Stimulated activated CD4-positive, alpha-beta T cell treated with anti-CD3 and anti-CD28 coated beads, Interleukin-4, amount 100 ng/mL, for 48 hours (primary cell): ENCODE results near the gene ASPSCR1.
"Not testable (repeated sequence)": the region's sequence is repeated elsewhere in the genome, so short reads cannot be mapped to it uniquely, and the experiment has no call there.

ENCODE experiments used
- DNase-seq, 2 donors: peaks; one replicate each; pipeline ENCODE4 v3.0.0-alpha.2; 2020; ENCODE audit warnings: low read depth in 2 of 2

ASPSCR1 gene

DNA sequence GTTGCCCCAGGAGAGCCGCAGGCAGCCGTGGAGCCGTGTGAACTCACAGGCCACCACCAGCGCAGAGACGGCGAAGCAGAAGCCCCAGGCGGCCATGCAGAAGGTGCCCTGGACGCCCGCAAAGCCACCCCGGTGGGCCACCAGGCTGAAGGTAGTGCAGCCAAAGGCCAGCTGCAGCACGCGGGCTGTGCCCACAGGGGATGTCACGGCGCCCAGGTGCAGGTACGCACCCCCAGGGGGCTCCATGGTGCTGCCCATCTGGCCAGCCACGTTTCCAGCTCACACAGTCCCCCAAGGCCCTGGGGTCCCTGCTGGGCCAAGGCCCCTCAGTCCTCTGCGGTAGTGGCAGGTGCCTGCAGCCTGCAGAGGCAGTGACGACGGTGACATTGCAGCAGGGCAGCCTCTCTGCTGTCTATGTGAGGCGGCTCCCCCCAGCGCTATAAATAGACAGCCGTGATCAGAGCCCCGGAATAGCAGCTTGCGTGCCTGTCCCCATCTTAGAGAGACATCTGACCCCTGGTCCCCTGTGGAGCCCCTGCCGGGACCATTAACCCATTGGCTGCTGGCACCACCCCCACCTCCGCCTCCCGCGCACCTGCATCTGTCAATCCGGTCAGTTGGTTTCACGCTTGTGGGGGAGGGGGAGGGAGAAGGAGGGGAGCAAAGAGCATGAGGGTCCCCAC lies 35.8 kb upstream of the ASPSCR1 start:
- DNase-seq: no peak

DNA sequence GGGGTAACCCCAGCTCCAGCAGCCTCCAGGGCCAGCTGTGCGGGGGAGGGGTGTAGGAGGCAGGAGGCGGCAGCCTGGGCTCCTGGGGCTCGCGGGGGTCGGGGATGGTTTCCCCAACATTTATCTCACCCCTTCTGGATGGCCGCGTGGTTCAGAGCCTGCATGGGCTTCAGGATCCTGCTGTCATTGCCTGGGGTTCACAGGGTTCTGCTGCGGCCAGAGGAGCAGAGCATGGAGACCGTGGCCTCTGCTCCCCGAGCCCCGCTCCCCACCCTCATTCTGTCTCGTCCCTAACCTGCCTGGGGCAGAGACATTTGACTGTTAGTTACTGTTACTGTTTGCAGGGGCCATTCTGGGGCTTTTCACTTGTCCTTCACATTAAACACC lies 35.3 kb upstream of the ASPSCR1 start:
- no peak for DNase-seq

DNA sequence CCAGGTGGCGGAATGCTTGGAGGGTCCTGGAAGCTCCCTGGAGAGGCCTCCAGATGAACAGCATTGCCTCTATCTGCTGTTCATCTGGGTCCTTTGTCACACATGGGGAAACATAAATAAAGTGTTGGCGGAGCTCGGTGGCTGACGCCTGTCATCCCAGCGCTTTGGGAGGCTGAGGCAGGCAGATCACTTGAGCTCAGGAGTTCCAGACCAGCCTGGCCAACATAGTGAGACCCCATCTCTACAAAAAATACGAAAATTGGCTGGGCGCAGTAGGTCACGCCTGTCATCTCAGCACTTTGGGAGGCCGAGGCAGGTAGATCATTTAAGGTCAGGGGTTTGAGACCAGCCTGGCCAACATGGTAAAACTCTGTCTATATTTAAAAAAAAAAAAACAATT lies 32.6 kb upstream of the ASPSCR1 start:
- no peak for DNase-seq

DNA sequence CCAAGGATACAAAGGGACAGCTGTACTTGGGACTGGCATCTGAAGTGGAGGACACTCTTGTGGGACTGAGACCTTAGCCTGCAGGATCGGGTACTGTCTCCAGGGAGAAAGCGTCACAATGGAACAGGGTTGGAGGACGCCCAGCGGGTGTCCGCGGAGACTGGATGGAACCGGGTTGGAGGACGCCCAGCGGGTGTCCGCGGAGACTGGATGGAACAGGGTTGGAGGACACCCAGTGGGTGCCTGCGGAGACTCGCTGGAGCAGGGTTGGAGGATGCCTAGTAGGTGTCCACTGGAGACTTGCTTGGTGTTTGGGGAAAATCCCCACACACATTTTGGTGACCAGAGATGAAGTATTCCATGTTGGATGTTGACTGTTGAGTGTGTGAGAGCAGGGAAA lies 30.2 kb upstream of the ASPSCR1 start, which contains the start of gene MYADML2:
MYADML2 (minus strand) TSS at position 45 of the 400 bp plus-strand sequence. CDS start 5,492 bp downstream, outside the sequence.
- no peak for DNase-seq

DNA sequence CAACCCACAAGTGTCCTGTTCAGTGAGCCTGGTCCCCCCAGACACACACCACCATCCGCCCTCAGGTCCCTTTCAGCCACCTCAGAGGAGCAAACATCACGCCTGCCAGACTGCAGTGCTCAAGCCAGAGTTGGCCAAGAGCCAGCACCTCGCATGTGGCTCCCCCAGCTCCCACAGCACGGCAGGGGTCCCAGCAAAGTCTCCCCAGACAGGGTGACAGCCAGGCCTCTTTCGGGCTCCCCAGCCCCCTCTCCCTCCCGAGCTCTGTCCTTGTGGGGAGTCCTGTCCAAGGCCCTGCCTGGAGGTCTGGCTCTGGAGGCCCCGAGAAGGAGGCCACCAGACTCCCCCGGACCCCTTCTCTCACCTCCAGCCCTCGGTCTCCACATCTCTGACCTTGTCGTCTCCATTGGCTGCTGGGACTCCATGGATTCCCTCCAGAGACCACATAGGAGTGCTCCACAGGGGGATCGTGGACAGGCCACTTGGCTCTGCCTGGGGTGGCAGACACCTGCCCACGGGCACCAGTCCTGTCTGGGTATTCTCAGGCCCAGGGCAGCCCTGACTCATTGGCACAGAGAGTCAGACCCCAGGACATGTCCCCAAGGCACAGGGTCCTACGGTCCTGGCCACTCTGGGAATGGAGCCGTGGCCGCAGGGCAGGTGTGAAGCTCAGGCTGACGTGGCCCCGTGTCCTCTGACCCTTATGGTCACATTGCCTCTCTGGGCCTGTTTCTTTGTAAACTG lies 28.6 kb upstream of the ASPSCR1 start:
- no peak for DNase-seq

DNA sequence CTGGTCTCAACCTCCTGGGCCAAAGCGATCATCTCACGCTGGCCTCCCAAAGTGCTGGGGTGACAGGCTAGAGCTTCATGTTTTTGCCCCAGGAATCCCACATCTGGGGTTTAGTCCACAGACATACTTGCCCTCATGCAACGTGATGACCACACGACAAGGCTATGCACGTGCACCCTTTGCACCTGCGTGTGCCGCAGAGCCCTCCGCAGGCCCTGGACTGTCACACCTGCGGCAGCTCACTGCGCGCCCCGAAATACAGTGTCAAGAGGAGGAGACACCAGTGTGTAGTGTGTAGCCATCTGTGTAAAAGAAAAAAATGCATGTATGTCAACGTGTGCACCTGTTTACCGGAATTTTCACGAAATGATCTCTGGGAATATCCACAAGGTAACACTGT lies 26.9 kb upstream of the ASPSCR1 start:
- no peak for DNase-seq

DNA sequence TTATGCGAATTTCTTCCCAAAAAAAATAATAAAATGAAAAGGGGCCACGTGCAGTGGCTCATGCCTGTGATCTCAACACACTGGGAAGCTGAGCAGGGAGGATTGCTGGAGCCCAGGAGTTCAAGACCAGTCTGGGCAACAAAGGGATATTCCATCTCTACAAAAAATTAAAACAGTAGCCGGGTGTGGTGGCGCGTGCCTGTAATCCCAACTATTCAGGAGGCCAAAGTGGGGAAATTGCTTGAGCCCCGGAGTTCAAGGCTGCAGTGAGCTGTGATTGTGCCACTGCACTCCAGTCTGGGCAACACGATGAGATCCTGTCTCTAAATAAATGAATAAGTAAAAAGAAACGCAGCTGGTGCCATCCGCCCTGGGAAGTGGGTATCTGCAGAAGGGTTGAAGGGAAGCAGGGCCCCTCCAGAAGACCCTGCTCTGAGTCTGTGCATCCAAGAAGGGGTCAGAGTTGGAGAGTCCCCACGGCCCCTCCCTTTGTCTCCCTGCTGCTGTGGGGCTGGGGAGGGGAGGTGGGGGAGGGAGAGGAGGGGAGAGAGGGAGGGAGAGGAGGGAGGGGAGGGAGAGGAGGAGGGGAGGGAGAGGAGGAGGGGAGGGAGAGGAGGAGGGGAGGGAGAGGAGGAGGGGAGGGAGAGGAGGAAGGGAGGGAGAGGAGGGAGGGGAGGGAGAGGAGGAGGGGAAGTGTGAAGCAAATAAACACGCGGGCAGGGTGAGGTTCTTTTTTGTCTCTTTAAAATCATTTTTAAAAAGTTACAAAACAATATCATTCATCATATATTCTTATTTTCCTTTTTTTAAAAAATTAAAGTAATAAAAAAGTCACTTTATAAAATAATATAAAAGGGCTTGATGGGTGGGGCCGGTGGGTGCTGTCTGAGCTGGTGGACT lies 25.4 kb upstream of the ASPSCR1 start:
- no peak for DNase-seq

DNA sequence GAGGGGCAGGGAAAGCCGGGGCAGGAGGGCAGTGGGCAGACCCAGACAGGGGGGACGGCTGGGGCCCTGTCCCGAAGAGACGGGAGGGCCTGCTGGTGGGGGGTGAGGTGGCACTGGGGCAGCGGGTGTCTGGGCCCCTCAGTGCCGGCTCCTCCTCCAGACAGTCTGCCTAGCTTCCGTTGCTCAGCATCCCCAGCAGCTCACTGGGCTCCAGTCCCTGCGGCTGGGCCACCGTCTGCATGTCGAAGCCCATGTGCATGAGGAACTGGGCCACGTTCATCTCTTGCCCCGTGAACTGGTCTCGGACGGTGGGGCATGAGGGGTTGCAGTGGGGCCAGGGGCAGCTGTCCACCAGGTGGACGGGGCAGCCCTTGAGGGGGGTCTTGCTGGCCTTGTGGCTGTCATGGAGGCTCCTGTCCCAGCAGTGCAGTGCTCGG lies 24.6 kb upstream of the ASPSCR1 start:
- DNase-seq: no peak

DNA sequence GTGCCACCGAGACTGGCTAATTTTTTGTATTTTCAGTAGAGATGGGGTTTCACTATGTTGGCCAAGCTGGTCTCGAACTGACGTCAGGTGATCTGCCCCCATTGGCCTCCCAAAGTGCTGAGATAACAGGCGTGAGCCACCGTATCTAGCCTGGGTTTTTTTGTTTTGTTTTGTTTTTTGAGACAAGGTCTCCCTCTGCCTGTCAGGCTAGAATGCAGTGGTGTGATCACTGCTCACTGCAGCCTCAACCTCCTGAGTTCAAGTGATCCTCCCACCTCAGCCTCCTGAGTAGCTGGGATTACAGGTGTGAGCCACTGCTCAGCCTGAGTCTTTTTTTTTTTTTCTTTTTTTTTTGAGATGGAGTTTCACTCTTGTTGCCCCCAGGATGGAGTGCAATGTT lies 24.0 kb upstream of the ASPSCR1 start:
- not testable (repeated sequence) for DNase-seq

DNA sequence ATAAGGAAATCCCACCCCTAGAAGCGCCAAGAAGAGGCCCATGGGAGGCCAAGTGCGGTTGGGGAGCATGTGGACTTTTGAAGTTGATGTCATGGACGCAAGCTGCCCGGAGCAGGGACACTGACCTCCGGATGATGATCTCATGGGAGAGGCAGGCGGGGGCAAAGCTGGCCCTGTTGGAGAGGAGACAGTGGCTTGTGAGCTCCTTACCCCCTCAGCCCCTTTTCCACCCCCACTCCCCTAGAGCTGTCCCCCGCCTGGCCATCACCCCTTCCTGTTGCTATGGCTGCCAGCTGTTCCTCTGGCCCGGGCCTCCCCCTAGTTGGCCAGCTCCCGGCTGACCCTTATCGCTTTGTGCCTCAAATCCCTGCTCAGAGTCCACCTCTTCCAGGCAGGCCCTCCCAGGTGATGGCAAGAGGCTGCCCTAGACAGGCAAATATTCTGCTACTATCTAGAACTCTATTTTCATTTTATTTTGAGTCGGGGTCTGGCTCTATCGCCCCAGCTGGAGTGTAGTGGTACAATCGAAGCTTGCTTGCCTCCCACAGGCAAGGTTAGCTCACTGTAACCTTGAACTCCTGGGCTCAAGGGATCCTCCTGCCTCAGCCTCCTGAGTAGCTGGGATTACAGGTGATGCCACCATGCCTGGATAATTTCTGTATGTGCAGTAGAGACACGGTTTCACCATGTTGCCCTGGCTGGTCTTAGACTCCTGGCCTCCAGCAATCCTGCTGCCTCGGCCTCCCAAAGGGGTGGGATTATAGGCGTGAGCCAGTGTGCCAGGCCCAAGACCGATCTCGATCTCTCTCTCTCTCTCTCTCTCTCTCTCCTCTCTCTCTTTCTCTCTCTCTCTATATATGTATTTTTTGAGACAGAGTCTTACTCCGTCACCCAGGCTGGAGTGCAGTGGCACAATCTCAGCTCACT lies 23.0 kb upstream of the ASPSCR1 start:
- no peak for DNase-seq

DNA sequence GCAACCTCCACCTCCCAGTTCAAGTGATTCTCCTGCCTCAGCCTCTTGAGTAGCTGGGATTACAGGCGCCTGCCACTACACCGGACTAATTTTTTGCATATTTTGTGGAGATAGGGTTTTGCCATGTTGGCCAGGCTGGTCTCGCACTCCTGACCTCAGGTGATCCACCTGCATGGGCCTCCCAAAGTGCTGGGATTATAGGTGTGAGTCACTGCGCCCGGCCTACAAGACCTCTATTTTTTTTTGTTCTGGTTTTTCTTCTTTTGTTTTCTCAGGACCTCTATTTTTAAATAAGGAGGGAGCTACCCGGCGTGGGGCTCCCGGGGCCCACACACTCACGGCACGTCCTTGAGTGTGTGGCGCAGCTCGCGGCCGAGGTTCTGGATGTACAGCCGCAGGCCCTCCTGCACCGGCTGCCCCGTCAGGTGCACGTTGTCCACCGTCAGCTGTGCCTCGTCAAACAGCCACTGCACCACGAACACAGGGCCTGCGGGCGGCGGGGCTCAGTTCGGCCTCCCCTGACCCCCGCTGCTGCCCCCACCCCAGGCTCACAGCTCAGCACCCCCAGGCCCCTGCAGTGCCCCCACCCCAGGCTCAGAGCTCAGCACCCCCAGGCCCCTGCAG lies 22.3 kb upstream of the ASPSCR1 start:
- DNase-seq: no peak

DNA sequence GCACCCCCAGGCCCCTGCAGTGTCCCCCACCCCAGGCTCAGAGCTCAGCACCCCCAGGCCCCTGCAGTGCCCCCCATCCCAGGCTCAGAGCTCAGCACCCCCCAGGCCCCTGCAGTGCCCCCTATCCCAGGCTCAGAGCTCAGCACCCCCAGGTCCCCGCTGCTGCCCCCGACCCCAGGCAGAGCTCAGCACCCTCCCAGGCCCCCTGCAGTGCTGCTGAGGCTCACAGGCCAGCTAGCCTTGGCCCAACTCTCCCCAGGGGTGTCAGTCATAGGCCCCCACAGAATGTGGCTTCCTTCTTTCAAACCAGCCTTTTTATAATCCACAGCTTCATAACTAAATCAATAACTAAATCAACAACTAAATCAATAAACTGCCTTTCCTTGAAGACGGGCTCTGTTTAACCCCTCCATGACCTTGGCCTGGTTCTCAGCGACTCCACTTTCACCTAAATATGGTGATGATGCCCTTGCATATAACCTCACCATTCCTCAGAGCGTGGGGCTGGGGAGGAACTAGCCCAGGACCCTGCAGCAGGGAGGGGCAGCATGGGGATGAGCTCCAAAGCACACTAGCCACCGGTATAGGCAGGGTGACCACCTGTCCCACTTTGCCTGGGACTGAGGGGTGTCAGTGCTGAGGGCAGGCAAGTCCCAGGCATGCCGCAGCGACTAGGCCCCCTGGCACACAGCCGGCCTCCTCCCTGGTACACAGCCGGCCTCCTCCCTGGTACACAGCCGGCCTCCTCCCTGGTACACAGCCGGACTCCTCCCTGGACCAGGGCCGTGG lies 21.5 kb upstream of the ASPSCR1 start:
- no peak for DNase-seq

DNA sequence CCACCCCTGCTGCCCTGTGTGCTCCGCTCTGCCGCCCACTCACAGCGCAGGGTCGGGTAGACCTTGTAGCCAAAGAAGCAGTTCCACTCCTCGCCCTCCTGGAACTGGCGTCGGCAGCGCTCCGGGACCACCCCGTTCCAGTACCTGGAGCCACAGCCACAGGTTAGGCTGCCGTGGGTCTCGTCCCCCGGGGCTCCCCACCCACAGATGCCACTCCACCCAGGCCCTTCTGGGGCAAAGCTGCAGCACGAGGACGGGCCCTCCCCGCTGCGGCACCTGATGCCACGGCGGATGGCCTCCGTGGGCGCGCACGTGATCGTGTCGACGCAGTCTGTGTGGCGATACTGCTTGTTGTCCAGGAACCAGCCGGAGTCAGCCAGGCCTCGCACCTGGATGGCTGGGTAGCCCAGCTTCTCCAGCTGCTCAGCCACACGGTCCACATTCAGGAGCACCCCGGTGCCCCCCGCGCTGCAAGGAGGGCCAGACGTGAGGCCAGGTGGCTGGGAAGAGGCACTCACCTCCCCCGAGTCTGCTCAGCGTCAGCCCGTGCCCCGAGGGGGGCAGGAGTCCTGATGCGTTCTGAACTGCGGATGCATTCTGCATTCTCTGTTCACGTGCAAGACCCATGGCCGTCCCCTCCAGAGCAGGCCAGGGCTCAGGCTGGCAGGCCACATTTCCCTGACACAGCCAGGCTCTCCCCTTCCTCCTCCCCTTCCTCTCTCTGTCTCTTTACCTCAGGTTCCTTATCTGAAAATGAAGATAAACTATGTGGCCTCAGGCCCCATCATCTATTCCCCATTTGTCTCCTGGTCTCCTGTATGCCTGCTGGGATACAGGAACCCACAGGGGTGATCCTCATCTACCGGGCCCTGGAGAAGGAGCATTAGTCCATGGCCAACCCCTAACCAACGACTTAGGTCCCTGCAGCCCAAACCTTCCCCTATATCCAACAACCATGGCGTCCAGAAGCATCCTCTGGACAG lies 20.5 kb upstream of the ASPSCR1 start:
- DNase-seq: no peak

DNA sequence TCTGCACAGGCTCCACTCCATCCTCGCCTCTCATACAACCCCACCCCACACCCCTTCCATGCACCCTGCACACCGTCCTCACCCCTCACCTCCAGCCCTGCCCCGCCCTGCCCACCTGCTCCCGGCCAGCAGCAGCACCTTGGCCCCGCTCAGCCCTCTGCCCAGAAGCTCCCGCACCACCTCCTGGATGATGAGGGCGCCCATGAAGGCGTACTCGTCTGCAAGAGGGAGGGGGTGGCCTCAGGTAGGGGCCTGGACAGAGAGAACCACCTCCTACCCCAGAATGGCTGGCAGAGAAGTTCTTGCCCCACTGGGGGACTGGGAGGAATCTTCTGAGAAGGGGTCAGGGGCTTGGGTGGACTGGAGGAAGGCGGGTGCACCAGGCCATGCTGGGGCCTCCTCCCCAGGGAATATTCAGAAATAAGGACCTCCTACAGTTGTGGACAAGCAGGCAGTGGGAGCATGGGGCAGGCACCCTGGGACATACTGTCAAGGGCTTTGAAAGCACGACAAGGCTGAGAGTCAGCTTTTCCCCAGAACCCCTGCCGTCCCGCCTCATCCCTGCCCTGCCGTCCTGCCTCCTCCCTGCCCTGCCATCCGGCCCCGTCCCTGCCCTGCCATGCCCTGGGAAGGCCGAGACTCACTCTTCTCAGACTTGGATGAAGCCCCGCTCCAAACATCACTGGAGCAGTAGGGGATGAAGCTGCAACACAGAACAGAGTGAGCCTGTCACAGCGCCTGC lies 19.6 kb upstream of the ASPSCR1 start:
- DNase-seq: no peak

DNA sequence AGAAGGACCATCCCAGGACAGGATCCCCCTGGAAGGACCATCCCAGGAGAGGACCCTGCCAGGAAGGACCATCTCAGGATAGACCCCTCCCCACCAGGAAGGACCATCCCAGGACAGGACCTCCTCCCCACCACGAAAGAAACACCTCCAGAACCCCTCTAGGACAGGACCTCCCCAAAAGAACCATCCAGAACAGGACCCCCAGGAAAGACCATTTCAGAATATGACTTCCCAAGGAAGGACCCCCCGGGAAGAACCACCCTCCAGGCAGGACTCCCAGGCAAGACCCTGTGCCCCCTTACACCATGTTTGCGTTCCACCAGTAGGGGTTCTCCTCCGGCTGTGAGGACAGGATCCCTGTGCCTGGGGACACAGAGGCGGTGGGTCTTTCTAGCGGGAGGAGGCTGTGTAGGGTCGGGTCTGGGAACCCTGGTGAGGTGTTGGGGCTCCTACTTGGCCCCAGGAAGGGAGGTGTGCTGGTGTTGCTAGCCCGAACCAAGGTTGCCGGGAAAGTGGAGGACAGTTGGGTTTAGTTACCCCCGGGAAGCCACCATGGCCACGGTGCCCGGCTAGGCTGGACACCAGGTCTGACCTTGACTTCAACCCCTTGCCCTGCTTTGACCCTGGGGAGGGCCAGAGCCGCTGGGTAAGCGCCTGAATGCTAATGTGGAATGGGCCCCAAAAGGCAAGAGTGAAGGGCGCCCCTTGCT lies 18.6 kb upstream of the ASPSCR1 start:
- DNase-seq: no peak

DNA sequence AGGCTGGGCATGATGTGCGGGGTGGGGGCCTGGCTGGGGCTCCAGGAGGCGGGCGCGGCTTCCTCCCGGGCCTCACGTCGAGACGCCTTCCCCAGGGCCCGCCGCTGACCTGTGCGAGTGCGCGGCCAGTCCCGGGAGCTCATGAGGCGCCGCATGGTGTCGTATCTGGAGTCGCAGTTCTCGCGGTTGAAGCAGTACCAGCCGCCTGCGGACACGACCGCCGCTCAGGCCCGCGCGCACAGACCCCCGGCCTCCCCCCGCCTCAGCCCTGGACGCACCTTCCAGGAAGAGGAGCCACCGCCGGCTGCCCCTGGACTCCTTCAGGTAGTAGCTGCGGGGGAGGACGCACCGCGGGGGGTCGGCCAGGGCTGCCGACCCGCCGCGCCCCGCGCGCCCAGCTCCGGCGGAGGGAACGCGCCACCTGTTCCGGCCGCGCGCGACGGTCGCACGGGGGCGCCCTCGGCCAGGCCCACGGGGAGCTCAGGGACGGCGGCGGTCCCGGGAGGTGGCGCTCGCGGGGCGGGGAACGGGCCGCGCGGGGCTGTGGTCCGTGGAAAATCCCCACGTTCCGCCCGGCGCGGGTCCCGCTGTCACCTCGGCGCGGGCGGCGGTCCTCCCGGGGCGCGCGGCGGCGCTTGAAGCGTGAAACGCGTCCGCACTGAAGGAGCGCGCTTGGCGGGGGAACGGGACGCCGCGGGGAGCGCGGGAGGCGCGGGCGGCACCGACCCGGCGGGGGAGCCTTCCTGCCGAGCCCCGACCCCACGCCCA lies 17.9 kb upstream of the ASPSCR1 start:
- DNase-seq: peak; percentile 67 to 71
